NCI-H1417 (cell line): ENCODE measurements around the gene ADGRL3.
"Not testable (repeated sequence)": the region's sequence is repeated elsewhere in the genome, so short reads cannot be mapped to it uniquely, and the experiment has no call there.

ENCODE experiments used
- DNase-seq, 3 experiments: peaks; one replicate each; lab custom pipeline; 2025; lab: John Stamatoyannopoulos, UW

The ADGRL3 gene

GRCh38 chr4:61753739-61754138 is 553.6 kb downstream of the ADGRL3 start:
- DNase-seq: no peak

GRCh38 chr4:61756937-61757336 is 556.8 kb downstream of the ADGRL3 start:
- DNase-seq: not testable (repeated sequence)

- not testable (repeated sequence) for DNase-seq
Measured at GRCh38 chr4:61757983-61758382, 557.9 kb downstream of the ADGRL3 start.

DNA sequence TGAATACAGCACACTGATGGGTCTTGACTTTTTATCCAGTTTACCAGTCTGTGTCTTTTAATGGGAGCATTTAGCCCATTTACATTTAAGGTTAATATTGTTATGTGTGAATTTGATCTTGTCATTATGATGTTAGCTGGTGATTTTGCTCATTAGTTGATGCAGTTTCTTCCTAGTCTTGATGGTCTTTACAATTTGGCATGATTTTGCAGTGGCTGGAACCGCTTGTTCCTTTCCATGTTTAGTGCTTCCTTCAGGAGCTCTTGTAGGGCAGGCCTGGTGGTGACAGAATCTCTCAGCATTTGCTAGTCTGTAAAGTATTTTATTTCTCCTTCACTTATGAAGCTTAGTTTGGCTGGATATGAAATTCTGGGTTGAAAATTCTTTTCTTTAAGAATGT is 558.5 kb downstream of the ADGRL3 start:
- not testable (repeated sequence) for DNase-seq

DNA sequence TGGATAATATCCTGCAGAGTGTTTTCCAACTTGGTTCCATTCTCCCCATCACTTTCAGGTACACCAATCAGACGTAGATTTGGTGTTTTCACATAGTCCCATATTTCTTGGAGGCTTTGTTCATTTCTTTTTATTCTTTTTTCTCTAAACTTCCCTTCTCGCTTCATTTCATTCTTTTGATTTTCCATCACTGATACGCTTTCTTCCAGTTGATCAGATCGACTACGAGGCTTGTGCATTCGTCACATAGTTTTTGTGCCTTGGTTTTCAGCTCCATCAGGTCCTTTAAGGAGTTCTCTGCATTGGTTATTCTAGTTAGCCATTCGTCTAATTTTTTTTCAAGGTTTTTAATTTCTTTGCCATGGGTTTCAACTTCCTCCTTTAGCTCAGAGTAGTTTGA is 559.1 kb downstream of the ADGRL3 start:
- DNase-seq: not testable (repeated sequence)

GRCh38 chr4:61759885-61760284 is 559.8 kb downstream of the ADGRL3 start:
- not testable (repeated sequence) for DNase-seq

GRCh38 chr4:61760820-61761219 is 560.7 kb downstream of the ADGRL3 start:
- DNase-seq: no peak

GRCh38 chr4:61762722-61763627 is 562.8 kb downstream of the ADGRL3 start:
- no peak for DNase-seq

- DNase-seq: no peak
Measured at GRCh38 chr4:61763682-61764081, 563.6 kb downstream of the ADGRL3 start.

DNA sequence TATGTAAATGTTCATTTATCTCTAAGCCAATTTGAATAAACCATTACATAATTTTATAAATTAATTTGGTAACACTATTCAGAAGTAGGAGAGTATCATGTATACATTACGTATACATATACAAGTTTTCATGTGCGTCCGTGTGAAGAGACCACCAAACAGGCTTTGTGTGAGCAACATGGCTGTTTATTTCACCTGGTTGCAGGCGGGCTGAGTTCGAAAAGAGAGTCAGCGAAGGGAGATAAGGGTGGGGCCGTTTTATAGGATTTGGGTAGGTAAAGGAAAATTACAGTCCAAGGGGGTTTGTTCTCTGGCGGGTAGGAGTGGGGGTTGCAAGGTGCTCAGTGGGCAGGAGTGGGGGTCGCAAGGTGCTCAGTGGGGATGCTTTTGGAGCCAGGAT is 564.0 kb downstream of the ADGRL3 start:
- DNase-seq: not testable (repeated sequence)

DNA sequence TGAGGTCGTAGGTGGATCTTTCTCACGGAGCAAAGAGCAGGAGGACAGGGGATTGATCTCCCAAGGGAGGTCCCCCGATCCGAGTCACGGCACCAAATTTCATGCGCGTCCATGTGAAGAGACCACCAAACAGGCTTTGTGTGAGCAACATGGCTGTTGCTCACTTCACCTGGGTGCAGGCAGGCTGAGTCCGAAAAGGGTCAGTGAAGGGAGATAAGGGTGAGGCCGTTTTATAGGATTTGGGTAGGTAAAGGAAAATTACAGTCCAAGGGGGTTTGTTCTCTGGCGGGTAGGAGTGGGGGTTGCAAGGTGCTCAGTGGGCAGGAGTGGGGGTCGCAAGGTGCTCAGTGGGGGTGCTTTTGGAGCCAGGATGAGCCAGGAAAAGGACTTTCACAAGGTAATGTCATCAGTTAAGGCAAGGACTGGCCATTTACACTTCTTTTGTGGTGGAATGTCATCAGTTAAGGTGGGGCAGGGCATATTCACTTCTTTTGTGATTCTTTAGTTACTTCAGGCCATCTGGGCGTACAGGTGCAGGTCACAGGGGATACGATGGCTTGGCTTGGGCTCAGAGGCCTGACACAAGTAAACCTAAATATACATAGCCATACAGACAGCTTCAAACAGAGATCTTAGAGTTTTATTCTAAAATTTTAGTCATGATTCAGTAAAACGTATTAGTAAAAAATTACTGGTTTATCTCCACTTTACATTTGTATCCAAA is 569.5 kb downstream of the ADGRL3 start:
- not testable (repeated sequence) for DNase-seq

GRCh38 chr4:61770456-61770855 is 570.3 kb downstream of the ADGRL3 start:
- DNase-seq: no peak

GRCh38 chr4:61771056-61771455 is 570.9 kb downstream of the ADGRL3 start:
- no peak for DNase-seq

DNA sequence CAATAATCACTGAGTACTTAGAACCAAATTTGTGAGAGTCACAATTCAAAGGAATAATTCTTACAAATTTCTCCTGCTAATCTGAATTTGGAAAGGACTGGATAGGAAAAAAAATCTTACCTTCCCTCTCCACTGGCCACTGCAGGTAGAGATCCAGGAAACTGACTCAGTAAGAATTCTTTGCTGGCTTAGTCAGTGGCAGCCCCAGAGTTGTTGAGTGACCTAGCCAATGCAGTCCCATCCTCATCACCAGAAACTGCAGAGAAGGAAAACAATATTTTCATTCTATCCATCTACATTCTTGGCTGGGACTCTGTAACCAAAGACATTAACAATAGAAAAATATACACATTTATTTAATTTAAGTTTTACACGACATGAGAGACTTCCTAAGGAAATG is 572.0 kb downstream of the ADGRL3 start:
- DNase-seq: no peak

DNA sequence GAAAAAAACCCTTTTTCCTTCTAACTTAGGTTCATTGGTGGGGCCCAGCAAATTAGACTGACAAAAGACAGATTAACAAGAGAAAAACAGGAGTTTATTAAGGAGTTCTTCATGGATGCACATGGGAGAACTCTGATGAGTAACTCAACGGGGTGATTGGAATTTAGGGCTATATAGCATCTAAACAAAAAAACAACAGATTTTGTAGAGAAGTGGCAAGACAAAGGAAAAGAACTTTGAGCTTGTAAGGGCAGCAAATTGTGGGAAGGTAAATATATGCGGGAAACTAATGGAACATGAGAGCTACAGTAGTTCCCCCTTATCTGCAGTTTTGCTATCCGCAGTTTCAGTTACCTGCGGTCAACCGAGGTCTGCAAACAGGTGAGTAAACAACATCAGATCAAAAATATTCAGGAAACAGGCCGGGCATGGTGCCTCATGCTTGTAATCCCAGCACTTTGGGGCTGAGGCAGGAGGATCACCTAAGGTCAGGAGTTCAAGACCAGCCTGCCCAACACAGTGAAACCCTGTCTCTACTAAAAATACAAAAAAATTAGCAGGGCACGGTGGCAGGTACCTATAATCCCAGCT is 573.6 kb downstream of the ADGRL3 start:
- no peak for DNase-seq

GRCh38 chr4:61782133-61782532 is 582.0 kb downstream of the ADGRL3 start:
- DNase-seq: peak in 1 of 3 experiments; percentile 63

GRCh38 chr4:61783050-61783449 is 582.9 kb downstream of the ADGRL3 start:
- no peak for DNase-seq

DNA sequence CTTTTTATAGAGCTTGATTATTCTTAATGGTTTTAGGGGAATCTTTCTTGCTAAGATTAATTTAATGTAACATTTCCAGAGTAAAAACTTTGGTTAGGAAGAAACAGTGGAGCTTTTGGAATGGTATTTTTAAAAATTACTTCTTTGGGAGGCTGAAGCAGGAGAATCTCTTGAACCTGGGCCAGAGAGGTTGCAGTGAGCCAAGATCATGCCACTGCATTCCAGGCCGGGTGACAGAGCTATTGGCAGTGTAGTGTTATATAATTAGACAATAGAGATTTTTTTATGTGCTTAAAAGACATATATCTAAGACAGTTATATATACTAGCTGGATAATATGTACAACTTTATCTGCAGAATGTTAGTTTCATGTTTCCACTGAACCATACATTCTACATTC is 585.6 kb downstream of the ADGRL3 start:
- no peak for DNase-seq

DNA sequence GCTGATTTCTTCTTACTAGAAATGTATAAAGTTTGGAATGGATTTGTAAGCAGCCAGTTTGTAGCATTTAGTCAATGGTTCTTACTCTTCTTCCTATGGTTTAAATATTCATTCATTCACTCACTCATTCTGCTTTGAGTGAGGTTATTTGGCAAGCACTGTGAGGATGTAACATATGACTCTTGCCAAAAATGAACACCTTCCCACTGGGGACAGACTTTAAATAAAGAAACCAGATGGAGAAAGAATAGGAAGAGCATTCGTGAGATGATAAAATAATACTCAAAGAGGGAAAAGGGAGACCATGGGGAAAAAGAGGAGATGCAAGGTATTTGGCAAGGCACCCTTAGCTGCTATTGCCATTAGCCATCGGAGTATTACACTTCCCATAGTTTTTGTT is 586.1 kb downstream of the ADGRL3 start:
- DNase-seq: no peak

GRCh38 chr4:61795998-61796397 is 595.9 kb downstream of the ADGRL3 start:
- DNase-seq: no peak

- DNase-seq: no peak
Measured at GRCh38 chr4:61799794-61800193, 599.7 kb downstream of the ADGRL3 start.

GRCh38 chr4:61805227-61805626 is 605.1 kb downstream of the ADGRL3 start:
- no peak for DNase-seq

DNA sequence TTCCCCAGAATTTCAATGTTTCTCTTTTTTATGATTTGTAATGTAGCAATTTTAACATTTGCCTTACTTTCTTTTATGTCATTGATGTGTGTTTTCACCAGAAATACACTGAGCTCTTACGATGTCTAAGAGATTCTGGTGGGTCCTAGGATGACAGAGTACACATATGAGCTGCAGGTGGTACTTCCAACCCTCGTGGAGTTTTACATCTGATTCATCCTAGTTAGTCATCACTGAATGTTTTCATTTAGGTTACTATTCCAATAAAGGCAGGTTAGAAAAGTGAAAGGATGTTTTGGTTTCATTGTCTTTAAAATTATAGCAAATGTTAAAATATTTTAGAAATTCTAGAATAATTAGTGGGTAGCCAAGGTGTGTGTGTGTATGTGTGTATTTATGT is 605.9 kb downstream of the ADGRL3 start:
- DNase-seq: no peak
